Effector CD8-positive, alpha-beta T cell (primary cell): ENCODE data around the gene GALNT2.

Experiments used
- DNase-seq: peaks from one replicate; lab custom pipeline; 2025; lab: John Stamatoyannopoulos, UW

The GALNT2 gene

GRCh38 chr1:230072296-230072695 lies 5.3 kb downstream of the GALNT2 start:
- no peak for DNase-seq

GRCh38 chr1:230072866-230073265 lies 5.8 kb downstream of the GALNT2 start:
- no peak for DNase-seq

GRCh38 chr1:230073371-230074035 lies 6.5 kb downstream of the GALNT2 start:
- DNase-seq, result no peak

GRCh38 chr1:230074270-230074669 lies 7.2 kb downstream of the GALNT2 start:
- DNase-seq, result no peak

GRCh38 chr1:230074762-230075161 lies 7.7 kb downstream of the GALNT2 start:
- no peak for DNase-seq

- DNase-seq, result no peak
Measured at GRCh38 chr1:230076121-230076520, 9.1 kb downstream of the GALNT2 start.

GRCh38 chr1:230077011-230077410 lies 10.0 kb downstream of the GALNT2 start:
- no peak for DNase-seq

GRCh38 chr1:230077436-230078213 lies 10.6 kb downstream of the GALNT2 start:
- DNase-seq, result no peak

GRCh38 chr1:230079199-230080024 lies 12.4 kb downstream of the GALNT2 start:
- no peak for DNase-seq

GRCh38 chr1:230080822-230081221 lies 13.8 kb downstream of the GALNT2 start:
- no peak for DNase-seq

- no peak for DNase-seq
Measured at GRCh38 chr1:230081751-230082150, 14.7 kb downstream of the GALNT2 start.

- no peak for DNase-seq
Measured at GRCh38 chr1:230082211-230082610, 15.2 kb downstream of the GALNT2 start.

- no peak for DNase-seq
Measured at GRCh38 chr1:230083053-230083452, 16.0 kb downstream of the GALNT2 start.

GRCh38 chr1:230083746-230084407 lies 16.8 kb downstream of the GALNT2 start:
- no peak for DNase-seq

- no peak for DNase-seq
Measured at GRCh38 chr1:230084408-230085177, 17.6 kb downstream of the GALNT2 start.

GRCh38 chr1:230085178-230085515 lies 18.1 kb downstream of the GALNT2 start:
- DNase-seq, result no peak

- DNase-seq, result no peak
Measured at GRCh38 chr1:230086151-230086550, 19.1 kb downstream of the GALNT2 start.

GRCh38 chr1:230087028-230087716 lies 20.1 kb downstream of the GALNT2 start:
- DNase-seq, result no peak

- DNase-seq, result no peak
Measured at GRCh38 chr1:230087717-230088105, 20.7 kb downstream of the GALNT2 start.

- DNase-seq, result no peak
Measured at GRCh38 chr1:230090194-230090711, 23.2 kb downstream of the GALNT2 start.
